H9 (cell line): ENCODE data around the gene LMBRD2. TPM values are rescaled to one million over a fixed set of nuclear protein-coding genes. Genes with fewer than 3 reads are reported as not detected.

ENCODE experiments used
- DNase-seq: peaks from one replicate; pipeline ENCODE4 v3.0.0-alpha.2; 2017
- H2AFZ ChIP-seq: one replicate; pipeline ENCODE4 v1.6.1; 2013; ENCODE audit warnings: mild to moderate bottlenecking, low read length, control low read depth, moderate library complexity
- H2AK5ac ChIP-seq: 2 replicates; pipeline ENCODE4 v1.6.1; 2013; ENCODE audit warnings: low read length, control low read depth, mixed read lengths; ENCODE audit not compliant: insufficient read length
- H2BK120ac ChIP-seq: one replicate; pipeline ENCODE4 v1.6.1; 2013; ENCODE audit warnings: low read depth, mild to moderate bottlenecking, low read length, control low read depth, inconsistent platforms; ENCODE audit not compliant: poor library complexity, severe bottlenecking
- H2BK12ac ChIP-seq: 2 replicates; pipeline ENCODE4 v1.6.1; 2013; ENCODE audit warnings: low read length, control low read depth, mixed read lengths, low read depth; ENCODE audit not compliant: insufficient read length
- H2BK15ac ChIP-seq: 2 replicates; pipeline ENCODE4 v1.6.1; 2013; ENCODE audit warnings: low read depth, low read length, control low read depth
- H2BK20ac ChIP-seq: one replicate; pipeline ENCODE4 v1.6.1; 2013; ENCODE audit warnings: low read depth, mild to moderate bottlenecking, low read length, control low read depth, inconsistent platforms; ENCODE audit not compliant: poor library complexity, severe bottlenecking
- H2BK5ac ChIP-seq: 2 replicates; pipeline ENCODE4 v1.6.1; 2013; ENCODE audit warnings: low read length, control low read depth, mixed read lengths; ENCODE audit not compliant: insufficient read length
- H3K14ac ChIP-seq: 2 replicates; pipeline ENCODE4 v1.6.1; 2013; ENCODE audit warnings: low read length, control low read depth; ENCODE audit not compliant: insufficient read depth
- H3K18ac ChIP-seq: 2 replicates; pipeline ENCODE4 v1.6.1; 2013; ENCODE audit warnings: low read depth, mild to moderate bottlenecking, mixed read lengths, low read length, control low read depth; ENCODE audit not compliant: insufficient read length
- H3K23ac ChIP-seq: 2 replicates; pipeline ENCODE4 v1.6.1; 2013; ENCODE audit warnings: low read length, control low read depth, mixed read lengths, low read depth; ENCODE audit not compliant: insufficient read length
- H3K23me2 ChIP-seq: 2 replicates; pipeline ENCODE4 v1.6.1; 2013; ENCODE audit warnings: low read depth, mild to moderate bottlenecking, mixed read lengths, low read length, control low read depth; ENCODE audit not compliant: insufficient read length, poor library complexity, severe bottlenecking
- H3K27ac ChIP-seq: 2 replicates; pipeline ENCODE4 v1.5.1; 2013; ENCODE audit warnings: low read length, control low read depth, mixed read lengths, low read depth; ENCODE audit not compliant: insufficient read length
- H3K27me3 ChIP-seq: 2 replicates; pipeline ENCODE4 v1.6.1; 2013; ENCODE audit warnings: low read length, control low read depth, inconsistent platforms; ENCODE audit not compliant: insufficient read depth
- H3K4ac ChIP-seq: 2 replicates; pipeline ENCODE4 v1.6.1; 2013; ENCODE audit warnings: low read depth, mild to moderate bottlenecking, control low read depth, inconsistent platforms, low read length, moderate library complexity
- H3K4me1 ChIP-seq: 2 replicates; pipeline ENCODE4 v1.6.1; 2013; ENCODE audit warnings: low read length, control low read depth, inconsistent platforms; ENCODE audit not compliant: insufficient read depth
- H3K4me2 ChIP-seq: 2 replicates; pipeline ENCODE4 v1.6.1; 2013; ENCODE audit warnings: low read length, control low read depth, mixed read lengths; ENCODE audit not compliant: insufficient read length, insufficient read depth
- H3K56ac ChIP-seq: 2 replicates; pipeline ENCODE4 v1.6.1; 2013; ENCODE audit warnings: low read depth, mild to moderate bottlenecking, mixed read lengths, low read length, control low read depth; ENCODE audit not compliant: insufficient read length
- H3K79me1 ChIP-seq: 2 replicates; pipeline ENCODE4 v1.6.1; 2013; ENCODE audit warnings: low read depth, mild to moderate bottlenecking, moderate library complexity, low read length, control low read depth, inconsistent platforms; ENCODE audit not compliant: insufficient read depth, poor library complexity, severe bottlenecking
- H3K79me2 ChIP-seq: 2 replicates; pipeline ENCODE4 v1.6.1; 2013; ENCODE audit warnings: low read length, control low read depth, inconsistent platforms; ENCODE audit not compliant: insufficient read depth
- H3K9ac ChIP-seq: 2 replicates; pipeline ENCODE4 v1.6.1; 2013; ENCODE audit warnings: low read length, control low read depth, mixed read lengths; ENCODE audit not compliant: insufficient read length; ENCODE audit errors: extremely low read depth
- H3K9me3 ChIP-seq: one replicate; pipeline ENCODE4 v1.6.1; 2013; ENCODE audit warnings: low read depth, low read length, inconsistent platforms; ENCODE audit not compliant: control insufficient read depth
- H3T11ph ChIP-seq: one replicate; pipeline ENCODE4 v1.6.1; 2013; ENCODE audit warnings: mild to moderate bottlenecking, low read length, control low read depth, inconsistent platforms
- H4K20me1 ChIP-seq: one replicate; pipeline ENCODE4 v1.6.1; 2013; ENCODE audit not compliant: control insufficient read depth, insufficient read length, insufficient read depth
- H4K5ac ChIP-seq: 2 replicates; pipeline ENCODE4 v1.6.1; 2013; ENCODE audit warnings: low read depth, mild to moderate bottlenecking, mixed read lengths, low read length, control low read depth; ENCODE audit not compliant: insufficient read length
- H4K8ac ChIP-seq: replicated peaks from 2 replicates; pipeline ENCODE4 v1.6.1; 2013; ENCODE audit warnings: low read length, control low read depth, mixed read lengths, low read depth; ENCODE audit not compliant: insufficient read length
- H4K91ac ChIP-seq: 2 replicates; pipeline ENCODE4 v1.6.1; 2013; ENCODE audit warnings: low read depth, mild to moderate bottlenecking, moderate library complexity, mixed read lengths, low read length, control low read depth; ENCODE audit not compliant: insufficient read length
- H3K27ac Mint-ChIP-seq, 3 experiments: 2 replicates in 2 of 3; 3 replicates in 1 of 3; pipeline ENCODE4 v1.8.0; 2020 to 2021; ENCODE audit warnings: mixed read lengths in 3 of 3, mild to moderate bottlenecking in 1 of 3, moderate library complexity in 1 of 3
- H3K27me3 Mint-ChIP-seq: 2 replicates; pipeline ENCODE4 v1.8.0; 2021; ENCODE audit warnings: low read depth, mild to moderate bottlenecking, moderate library complexity, mixed read lengths
- H3K36me3 Mint-ChIP-seq, 3 experiments: 2 replicates in 2 of 3; 3 replicates in 1 of 3; pipeline ENCODE4 v1.8.0; 2020 to 2021; ENCODE audit warnings: low read depth in 3 of 3, mixed read lengths in 3 of 3; ENCODE audit not compliant: insufficient read depth in 1 of 3
- H3K4me1 Mint-ChIP-seq, 2 experiments: 2 replicates each; pipeline ENCODE4 v1.8.0; 2020; ENCODE audit warnings: mixed read lengths in 2 of 2
- H3K4me3 Mint-ChIP-seq, 2 experiments: 2 replicates in 1 of 2; 3 replicates in 1 of 2; pipeline ENCODE4 v1.8.0; 2020 to 2021; ENCODE audit warnings: mild to moderate bottlenecking in 2 of 2, mixed read lengths in 2 of 2, moderate library complexity in 1 of 2
- H3K9me3 Mint-ChIP-seq, 2 experiments: 2 replicates in 1 of 2; 3 replicates in 1 of 2; pipeline ENCODE4 v1.8.0; 2020; ENCODE audit warnings: mild to moderate bottlenecking in 2 of 2, mixed read lengths in 2 of 2, moderate library complexity in 1 of 2
- CTCF ChIP-seq: fragments of 200-600 bp; sonication (generic); conservative IDR thresholded peaks from 3 replicates; pipeline ENCODE4 v1.8.0; 2021; ENCODE audit warnings: antibody characterized with exemption, mild to moderate bottlenecking
- WGBS: extraction: QIAGEN DNeasy Blood & Tissue Kit; methylation state at CpG from one replicate; pipeline ENCODE4 v1.1.7; 2013; ENCODE audit warnings: missing lambda C conversion rate, low lambda C conversion rate, mixed read lengths; ENCODE audit not compliant: insufficient read length; ENCODE audit errors: extremely low coverage; 5-methylcytosine and 5-hydroxymethylcytosine counted together
- total RNA-seq: library from RNA; stranded (reverse); gene quantifications from 2 replicates; pipeline ENCODE4 v1.2.1, GENCODE V29; 2021

The LMBRD2 gene
- total RNA-seq, 1 experiment from 2014 or later, result 5.3 TPM

- Histone ChIP-seq H3K56ac (no peak overlapping the region), H3K27ac (no peak overlapping the region), H4K5ac (no peak overlapping the region), H3K23me2 (peaks cover 11% of the 10 kb centered on the region), H3K18ac (no peak overlapping the region), H3K79me2 (peaks cover 4% of the 10 kb centered on the region; the same call in 1 of the 2 replicates), H3K14ac (no peak overlapping the region), H4K91ac (no peak overlapping the region), H2BK5ac (no peak overlapping the region), H4K8ac (no peak overlapping the region), H3K27me3 (no peaks in the 10 kb centered on the region), H2BK20ac (no peak overlapping the region), H2BK15ac (no peak overlapping the region), H2BK12ac (no peak overlapping the region), H2AFZ (no peak overlapping the region), H2BK120ac (no peak overlapping the region), H3K4me1 (no peaks in the 10 kb centered on the region), H3K4ac (no peak overlapping the region), H3K9me3 (no peaks in the 10 kb centered on the region), H3K23ac (no peak overlapping the region), H3K9ac (peak overlapping the region; percentile 35), H3T11ph (no peak overlapping the region), H2AK5ac (no peak overlapping the region), H3K79me1 (peaks cover 9% of the 10 kb centered on the region), H3K4me2 (peak overlapping the region; percentile 92), H4K20me1 (no peaks in the 10 kb centered on the region)
- 0 out of 5 replicates have a peak, but pooled peaks cover 0 to 3% of the 10 kb centered on the region in 2 experiments for H3K9me3 Mint-ChIP-seq
- no CpG with 5 or more reads among the region's 7 CpGs for WGBS
- peaks cover 19 to 50% (median 42%) of the 10 kb centered on the region in 3 experiments; a peak in 6 of 7 replicates for H3K36me3 Mint-ChIP-seq
- peaks cover 21 to 32% of the 10 kb centered on the region in 2 experiments for H3K4me1 Mint-ChIP-seq
- no peak for DNase-seq
- peak overlapping the region; percentile 46 to 68 for H3K4me3 Mint-ChIP-seq
- no peaks in the 10 kb centered on the region for H3K27me3 Mint-ChIP-seq
- H3K27ac Mint-ChIP-seq, result peak overlapping the region in 1 of 3 experiments; percentile 23; a peak in 4 of 7 replicates
- no peak for TF ChIP-seq CTCF
These were observed 1.6 kb upstream of the LMBRD2 start for GRCh38 chr5:36153298-36153677.
